Cardiac septum (tissue), 1 donor: ENCODE measurements around the gene LNX1. TPM values are rescaled to one million over a fixed set of nuclear protein-coding genes. Genes with fewer than 3 reads are reported as not detected.
"Not testable (repeated sequence)": the region's sequence is repeated elsewhere in the genome, so short reads cannot be mapped to it uniquely, and the experiment has no call there.

Source experiments
- DNase-seq: peaks from one replicate; pipeline ENCODE4 v3.0.0-alpha.2; 2020; ENCODE audit warnings: low spot score
- intact Hi-C: fragments of 100-400 bp; cut with DNase I; formaldehyde crosslinking; loops from one replicate; pipeline ENCODE4 v1.14.0; 2022
- total RNA-seq: library from RNA; stranded (reverse); fragmentation: NEBNext Ultra II Directional; extraction: Animal tissue kit (Norgen Biotek cat#: 25700); gene quantifications from one replicate; pipeline ENCODE4 v1.2.1, GENCODE V29; 2021
- donor health status: DM: no; HTN: no; CAD: no.

The LNX1 gene
- total RNA-seq, 1 donor from 2014 or later, result 1.8 TPM

DNA sequence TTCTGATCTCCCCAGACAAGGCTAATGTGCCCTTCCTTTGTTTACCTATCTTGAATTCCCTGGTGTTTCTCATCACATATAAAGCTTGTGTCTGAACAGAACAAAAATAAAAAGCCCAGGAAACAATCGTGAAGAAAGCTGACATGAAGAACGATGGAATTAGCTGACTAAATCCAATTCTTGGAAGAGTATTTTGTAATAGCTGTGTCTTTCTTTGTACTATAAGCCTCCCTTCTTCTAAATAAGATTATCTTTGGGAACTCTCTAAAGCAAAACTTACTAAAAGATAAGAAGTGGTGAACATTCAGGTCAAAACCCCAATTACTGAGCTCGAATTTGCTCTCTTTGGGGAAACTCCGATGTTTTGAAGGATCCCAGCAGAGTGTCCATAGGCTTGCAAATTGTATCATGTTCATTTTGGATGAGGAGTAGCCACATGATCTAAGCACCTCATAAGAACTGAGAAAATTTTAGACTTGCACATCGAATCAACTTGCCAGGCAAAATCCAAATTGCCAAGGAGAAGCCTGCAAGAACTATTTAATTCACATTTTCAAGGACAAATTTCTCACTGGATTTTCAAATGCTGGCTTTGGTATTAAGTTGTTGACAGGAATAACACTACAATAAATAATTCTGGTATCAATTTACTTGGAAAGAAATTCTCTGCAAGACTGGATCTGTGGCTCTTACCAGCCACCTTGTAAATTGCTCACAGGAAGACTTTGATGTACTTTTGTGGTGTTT lies 106.2 kb downstream of the LNX1 start:
- intact Hi-C loops, result loop anchor here (5.0 kb wide), 1 partner anchor 732 kb away; no protein-coding TSS in a partner anchor
- no peak for DNase-seq

DNA sequence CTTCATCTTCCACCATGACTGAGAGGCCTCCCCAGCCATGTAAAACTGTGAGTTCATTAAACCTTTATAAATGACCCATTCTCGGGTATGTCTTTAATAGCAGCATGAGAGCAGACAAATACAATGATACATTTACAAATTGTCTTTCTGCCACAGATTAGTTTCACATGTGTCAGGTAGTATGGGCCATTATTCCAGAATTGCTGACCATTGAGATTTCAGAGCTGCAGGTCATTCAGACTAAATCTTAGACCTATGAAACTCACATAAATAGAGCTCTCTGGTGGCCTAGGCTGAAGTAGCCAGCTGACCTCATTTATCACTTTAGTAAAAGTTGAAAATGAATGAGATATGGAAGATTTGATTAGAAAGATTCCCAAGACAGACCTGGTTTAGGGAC lies 108.0 kb downstream of the LNX1 start:
- DNase-seq, result no peak
- intact Hi-C loops, result no loop called here

GRCh38 chr4:53481586-53481985 lies 109.7 kb downstream of the LNX1 start:
- DNase-seq, result no peak
- intact Hi-C loops, result no loop called here

- intact Hi-C loops, result no loop called here
- no peak for DNase-seq
Observed at GRCh38 chr4:53480909-53481308, 110.4 kb downstream of the LNX1 start.

DNA sequence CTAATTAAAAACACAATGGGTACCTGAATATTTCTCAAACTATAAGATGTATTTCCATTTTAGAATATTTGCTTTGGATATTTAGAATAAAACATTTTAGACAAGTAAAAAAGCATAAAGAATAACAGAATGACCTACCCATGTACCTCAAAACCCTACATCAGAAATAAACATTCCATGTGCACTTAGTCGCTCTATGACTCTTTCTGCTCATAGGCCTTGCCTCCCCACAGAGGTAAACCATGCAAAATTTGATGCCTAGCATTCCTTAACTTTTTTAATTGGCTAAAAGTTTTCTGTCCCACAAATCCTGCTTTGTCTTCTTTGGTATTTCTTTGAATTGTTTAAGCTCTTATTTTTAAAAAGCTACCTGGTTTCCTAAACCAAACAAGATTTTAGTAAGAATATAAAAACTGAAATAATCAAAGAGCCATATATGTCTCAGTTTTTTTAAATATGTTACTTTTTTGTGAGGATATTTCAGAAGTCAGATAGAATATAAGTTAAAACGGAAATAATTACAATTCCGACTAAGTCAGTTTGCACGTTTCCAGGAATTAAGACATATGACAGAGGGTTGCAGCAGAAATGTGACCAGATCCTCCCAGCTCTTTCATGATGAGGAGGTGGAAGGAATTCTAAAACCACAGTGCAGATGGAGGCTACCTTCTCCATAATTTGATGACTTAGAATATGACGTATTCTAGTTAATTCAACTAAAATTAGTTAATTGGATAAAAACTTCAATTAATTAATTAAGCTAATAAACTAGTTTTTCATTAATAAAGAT lies 111.4 kb downstream of the LNX1 start:
- no peak for DNase-seq
- intact Hi-C loops, result no loop called here

GRCh38 chr4:53478671-53479456 lies 112.4 kb downstream of the LNX1 start:
- no peak for DNase-seq
- intact Hi-C loops, result no loop called here

- no peak for DNase-seq
- intact Hi-C loops, result no loop called here
Observed at GRCh38 chr4:53477636-53478035, 113.7 kb downstream of the LNX1 start.

- intact Hi-C loops, result no loop called here
- DNase-seq, result no peak
Observed at GRCh38 chr4:53477038-53477565, 114.2 kb downstream of the LNX1 start.

GRCh38 chr4:53476232-53477037 lies 114.9 kb downstream of the LNX1 start:
- no peak for DNase-seq
- intact Hi-C loops, result no loop called here

- DNase-seq, intact Hi-C loops: not testable (repeated sequence)
Observed at GRCh38 chr4:53466576-53466975, 124.7 kb downstream of the LNX1 start.

GRCh38 chr4:53465891-53466290 lies 125.4 kb downstream of the LNX1 start:
- no peak for DNase-seq
- intact Hi-C loops, result no loop called here

DNA sequence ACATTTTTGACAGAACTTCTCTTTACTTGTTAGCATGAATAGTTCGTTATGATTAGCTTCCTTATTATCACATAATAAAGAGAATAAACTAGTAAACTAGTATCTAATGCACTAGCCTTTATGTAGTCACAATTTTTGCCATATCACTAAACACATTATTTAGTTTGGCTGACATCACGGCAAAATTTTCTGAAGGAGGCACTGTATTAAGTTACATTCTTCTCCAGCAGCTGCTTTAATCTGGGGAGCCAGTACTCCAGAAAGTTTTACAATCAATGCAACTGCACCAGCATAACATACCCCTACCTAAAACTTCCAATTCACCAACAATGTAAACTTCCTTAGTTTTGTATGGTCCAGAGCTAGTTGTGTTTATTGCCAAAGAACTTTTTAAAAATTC lies 126.0 kb downstream of the LNX1 start:
- intact Hi-C loops, result no loop called here

DNA sequence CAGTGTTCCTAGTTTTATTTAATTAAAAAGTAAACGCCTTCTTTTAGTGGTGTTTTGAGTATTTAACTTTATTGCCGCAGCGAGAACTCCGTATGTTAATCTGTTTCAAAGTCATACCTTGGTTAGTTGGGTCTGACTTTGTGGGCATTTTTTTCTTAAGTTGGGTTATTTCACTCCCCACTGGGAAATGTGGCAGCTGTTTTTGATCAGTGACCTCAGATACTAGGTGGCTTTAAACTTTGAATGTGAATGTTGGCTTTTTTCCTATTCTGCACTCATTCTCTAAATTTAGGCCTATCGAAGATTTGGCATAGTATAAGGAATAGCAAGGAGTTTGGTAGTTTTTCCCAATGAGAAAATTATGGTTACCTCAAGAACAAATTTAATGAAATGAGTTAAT lies 127.9 kb downstream of the LNX1 start:
- intact Hi-C loops, result no loop called here
- DNase-seq, result no peak

More for the DNA sequence above, 126.0 kb downstream of the LNX1 start:
- DNase-seq, result no peak

GRCh38 chr4:53461244-53461643 lies 130.0 kb downstream of the LNX1 start:
- DNase-seq, result no peak
- intact Hi-C loops, result no loop called here

- no peak for DNase-seq
- intact Hi-C loops, result no loop called here
Observed at GRCh38 chr4:53459548-53459947, 131.7 kb downstream of the LNX1 start.

GRCh38 chr4:53456178-53456577 lies 135.1 kb downstream of the LNX1 start:
- intact Hi-C loops, result no loop called here
- no peak for DNase-seq

- DNase-seq, result no peak
- intact Hi-C loops, result no loop called here
Observed at GRCh38 chr4:53455766-53456165, 135.5 kb downstream of the LNX1 start.

GRCh38 chr4:53453385-53453784 lies 137.9 kb downstream of the LNX1 start:
- no peak for DNase-seq
- intact Hi-C loops, result no loop called here

- intact Hi-C loops, result no loop called here
- DNase-seq, result no peak
Observed at GRCh38 chr4:53450773-53451172, 140.5 kb downstream of the LNX1 start.
